HUDEP-2 (cell line): ENCODE results near the gene SKAP1.

Source experiments
- DNase-seq, 76 experiments: peaks; one replicate each; lab custom pipeline; 2025; ENCODE audit not compliant: unreplicated experiment in 76 of 76; lab: John Stamatoyannopoulos, UW

SKAP1 gene

DNA sequence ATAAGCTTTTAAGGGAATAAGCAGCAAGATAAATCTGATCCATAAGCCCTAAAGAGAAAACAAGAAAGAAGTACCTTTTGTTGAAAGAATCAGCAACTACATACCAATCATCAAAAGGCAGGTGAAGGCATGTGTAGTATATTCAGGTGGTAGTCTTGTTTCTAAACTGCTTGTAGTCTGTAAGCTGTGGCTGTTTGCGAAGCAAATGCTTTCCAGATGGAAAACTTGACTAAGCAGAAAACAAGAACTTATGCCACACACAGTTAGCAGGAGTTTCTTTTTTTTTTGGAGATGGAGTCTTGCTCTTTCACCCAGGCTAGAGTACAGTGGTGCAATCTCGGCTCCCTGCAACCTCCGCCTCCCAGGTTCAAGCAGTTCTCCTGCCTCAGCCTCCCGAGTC, 334.4 kb downstream of the SKAP1 start:
- no peak for DNase-seq

DNA sequence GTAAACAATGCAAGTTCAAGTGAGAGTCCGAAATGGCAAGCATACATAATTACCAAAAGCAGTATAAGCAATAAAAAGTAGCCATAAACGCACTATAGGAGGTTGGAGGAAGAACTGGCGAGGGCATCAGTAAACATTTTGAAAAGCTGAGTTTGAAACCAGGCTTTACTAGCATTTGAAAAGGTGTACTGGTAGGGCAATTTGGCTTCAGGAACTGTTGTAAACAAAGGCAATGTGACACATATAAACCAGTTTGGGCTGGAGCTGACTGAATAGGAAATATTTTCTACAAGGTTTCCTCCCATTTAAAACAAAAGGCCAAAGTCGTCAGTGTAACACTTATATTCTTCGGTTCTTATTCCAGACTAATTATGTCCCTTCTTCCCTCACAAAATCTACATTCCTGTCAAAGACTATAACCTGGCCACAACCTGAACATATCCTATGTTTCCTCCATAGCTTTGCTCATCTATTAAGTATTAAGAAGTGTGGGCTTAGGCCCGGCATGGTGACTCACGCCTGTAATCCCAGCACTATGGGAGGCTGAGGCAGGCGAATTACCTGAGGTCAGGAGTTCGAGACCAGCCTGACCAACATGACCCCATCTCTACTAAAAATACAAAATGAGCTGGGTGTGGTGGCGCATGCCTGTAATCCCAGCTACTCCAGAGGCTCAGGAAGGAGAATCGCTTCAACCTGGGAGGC, 336.5 kb downstream of the SKAP1 start:
- no peak for DNase-seq

DNA sequence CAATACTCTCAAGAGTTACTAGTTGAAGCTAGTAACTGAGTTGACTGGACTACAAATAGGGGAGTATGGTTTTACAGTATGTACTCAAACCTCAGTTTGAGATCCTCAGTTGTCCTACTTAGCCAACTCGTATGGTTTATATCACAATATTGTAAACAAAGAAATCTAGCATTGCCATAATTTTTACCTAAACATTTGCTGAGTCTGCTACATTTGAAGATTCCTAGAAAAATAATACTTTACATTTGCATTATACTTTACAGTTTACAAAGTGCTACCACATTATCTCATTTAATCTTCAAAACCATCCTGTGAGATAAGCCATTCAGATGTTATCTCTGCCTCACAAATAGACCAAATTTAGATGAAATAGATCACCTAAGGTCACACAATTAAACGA, 345.1 kb downstream of the SKAP1 start:
- no peak for DNase-seq
